SKM-1 (cell line): ENCODE data around the gene HMOX1.

ENCODE experiments used
- DNase-seq: peaks from one replicate; lab custom pipeline; 2025; ENCODE audit not compliant: unreplicated experiment; lab: John Stamatoyannopoulos, UW

HMOX1 gene

DNA sequence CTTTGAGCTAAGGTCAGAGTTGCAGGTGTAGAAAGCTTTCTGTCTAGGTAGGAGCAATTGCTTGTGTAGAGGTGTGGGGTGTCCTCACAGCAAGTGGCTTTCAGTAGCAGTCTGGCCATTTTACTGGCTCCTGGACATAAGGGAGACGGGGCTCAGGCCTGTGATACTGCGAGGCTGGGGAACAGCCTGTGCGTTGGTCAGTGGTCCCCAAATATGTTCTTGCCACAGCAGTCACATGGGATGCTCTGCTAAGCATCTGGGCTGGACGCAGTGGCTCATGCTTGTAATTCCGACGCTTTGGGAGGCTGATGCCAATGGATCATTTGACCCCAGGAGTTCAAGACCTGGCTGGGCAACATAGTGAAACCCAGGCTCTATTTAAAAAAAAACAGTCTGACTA, 21.0 kb downstream of the HMOX1 start:
- DNase-seq, result no peak

DNA sequence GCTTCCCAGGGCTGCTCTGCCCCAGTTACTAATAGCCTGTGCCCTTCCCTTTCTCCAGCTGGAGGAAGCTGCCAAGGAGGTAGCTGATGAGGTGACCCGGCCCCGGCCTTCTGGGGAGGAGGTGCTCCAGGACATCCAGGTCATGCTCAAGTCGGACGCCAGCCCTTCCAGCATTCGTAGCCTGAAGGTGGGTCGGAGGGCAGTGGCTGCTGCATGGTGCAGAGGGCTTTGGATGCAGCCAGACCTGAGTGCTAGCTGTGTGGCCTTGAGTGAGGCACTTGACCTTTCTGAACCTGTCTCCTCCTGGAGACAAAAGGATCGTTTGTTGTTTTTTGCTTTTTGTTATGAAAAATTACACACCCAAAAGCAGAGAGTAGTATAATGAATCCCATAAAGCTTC, 22.5 kb downstream of the HMOX1 start:
- no peak for DNase-seq

DNA sequence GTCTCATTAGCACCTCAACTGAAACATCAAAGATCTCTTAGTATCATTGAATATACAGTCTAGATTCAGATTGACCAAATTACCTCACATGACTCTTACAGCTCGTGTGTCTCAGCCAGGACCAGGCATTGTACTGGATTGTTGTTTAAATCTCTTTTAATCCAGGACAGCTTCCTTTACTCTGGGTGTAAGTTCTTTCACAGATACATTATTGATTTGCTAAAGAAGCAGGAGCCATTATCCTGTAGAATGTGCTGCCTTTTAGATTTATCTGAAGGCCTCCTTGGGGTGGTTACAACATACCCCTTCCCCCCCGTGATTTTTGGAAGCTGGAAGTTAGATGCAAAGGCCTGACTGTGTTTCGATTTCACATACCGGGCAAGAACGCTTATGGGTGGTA, 23.3 kb downstream of the HMOX1 start:
- DNase-seq, result no peak

DNA sequence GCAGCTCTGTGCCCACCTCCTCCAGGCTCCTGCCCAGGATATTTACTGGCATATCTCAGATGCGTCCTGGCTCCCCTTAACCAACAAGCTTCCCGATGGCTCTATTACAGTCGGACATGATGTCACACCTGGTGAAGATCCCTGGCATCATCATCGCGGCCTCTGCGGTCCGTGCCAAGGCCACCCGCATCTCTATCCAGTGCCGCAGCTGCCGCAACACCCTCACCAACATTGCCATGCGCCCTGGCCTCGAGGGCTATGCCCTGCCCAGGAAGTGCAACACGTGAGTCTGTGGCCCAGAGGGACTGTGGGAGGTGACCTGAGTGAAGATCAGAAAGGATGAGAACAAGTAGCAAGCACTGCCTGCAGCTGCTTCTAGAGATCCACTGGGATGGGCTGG, 25.5 kb downstream of the HMOX1 start:
- no peak for DNase-seq

DNA sequence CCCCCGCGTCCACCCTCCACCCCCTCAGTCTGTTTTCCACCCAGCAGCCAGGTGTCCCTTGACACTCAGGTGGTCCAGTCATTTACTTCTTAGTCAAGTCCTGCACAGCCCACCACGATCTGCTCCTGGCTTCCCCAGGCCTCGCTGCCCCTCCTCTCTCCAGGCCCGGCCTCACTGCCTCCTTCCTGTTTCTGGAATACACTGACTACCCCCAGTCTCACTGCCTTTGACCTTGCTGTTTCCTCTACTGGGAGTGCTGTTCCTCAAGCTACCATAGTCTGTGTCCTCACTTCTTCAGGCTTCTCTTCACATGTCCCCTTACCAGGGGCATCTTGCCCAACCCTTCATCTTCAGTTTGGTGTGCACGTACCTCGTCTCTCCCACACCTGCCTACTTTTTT, 26.5 kb downstream of the HMOX1 start:
- peak; percentile 20 for DNase-seq

DNA sequence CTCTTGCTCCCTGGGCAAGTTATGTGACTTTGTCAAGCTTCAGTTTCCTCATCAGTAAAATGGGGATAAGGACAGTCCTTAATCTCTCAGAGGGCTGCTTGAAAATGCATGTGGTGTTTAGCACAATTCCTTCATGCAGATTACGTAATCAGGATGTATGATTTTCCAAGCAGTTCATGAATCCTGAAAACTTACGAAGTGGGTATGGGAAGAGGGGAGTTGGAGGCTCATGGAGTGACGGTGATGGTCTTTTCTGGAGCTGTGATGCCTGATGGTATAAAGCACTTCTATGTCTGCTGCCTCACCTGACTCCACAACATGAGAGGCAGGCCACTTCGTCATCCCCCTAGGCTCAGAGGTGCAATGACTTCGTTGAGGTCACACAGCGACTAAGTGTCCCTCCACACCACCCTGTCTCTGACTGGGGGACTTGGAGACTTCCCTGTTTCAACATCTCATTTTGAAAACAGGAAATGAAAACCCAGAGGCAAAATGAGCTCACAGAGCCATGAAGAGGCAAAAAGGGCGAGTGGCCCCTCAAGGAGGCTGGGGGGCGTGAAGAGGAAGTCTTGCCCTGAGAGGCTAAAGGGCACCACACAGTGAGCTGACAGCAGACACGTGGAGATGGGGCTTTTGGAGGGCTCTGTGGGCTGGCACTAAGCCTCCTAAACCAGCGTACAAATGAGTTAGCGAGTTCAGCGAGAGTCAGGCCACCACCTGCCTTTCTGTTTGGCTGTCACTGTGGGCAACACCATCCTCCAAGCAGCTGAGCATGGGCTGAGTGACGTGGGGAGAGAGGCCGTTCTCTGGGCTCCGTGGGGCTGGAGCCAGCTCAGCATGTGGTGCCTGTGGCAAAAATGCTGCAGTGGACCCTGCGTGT, 29.1 kb downstream of the HMOX1 start:
- DNase-seq, result peak; percentile 92

DNA sequence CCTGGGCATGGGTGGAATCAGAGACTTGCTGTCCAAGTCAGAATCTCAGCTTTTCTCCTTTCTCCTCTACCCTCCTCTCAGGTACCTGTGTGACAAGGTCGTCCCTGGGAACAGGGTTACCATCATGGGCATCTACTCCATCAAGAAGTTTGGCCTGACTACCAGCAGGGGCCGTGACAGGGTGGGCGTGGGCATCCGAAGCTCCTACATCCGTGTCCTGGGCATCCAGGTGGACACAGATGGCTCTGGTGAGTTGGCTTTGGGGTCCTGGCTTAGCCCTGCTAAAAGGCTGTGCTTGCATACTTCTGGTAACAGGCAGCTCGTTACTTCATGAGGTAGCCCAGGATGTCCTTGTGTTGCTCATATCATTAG, 29.8 kb downstream of the HMOX1 start:
- DNase-seq, result no peak

DNA sequence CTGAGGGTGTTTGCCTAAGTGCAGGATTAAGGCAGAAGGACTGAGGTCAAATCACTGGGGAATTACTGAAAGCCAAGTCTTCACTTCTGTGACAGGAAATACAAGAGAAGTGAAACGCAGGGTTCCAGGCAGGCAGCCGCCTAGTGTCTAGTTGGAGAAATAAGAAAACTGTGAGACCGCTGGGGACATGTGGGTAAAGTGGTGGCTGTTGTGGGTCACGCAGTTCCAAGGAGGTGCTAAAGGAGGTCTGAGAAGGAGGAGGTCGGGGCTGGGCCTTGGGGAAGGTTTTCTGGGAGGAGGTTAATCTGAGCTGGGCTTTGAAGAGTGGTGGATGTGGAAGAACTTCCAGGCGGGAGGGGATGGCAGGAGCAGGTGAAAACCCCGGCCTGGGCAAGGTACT, 30.2 kb downstream of the HMOX1 start:
- DNase-seq, result no peak

DNA sequence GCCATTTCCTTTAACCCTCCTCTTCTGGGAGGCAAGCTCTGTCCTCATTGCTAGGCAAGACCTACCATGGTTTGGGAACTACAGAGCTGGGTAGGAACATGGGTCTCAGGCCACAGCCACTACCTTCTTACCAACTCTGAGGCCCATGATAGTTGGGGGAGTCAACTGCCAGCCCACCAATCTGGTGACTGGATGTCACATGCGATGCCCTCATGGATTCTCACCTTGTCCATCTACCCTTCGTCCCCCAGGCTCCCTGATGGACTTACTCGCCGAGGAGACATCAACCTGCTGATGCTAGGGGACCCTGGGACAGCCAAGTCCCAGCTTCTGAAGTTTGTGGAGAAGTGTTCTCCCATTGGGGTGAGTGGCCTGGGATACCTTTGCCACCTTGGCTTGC, 32.7 kb downstream of the HMOX1 start:
- no peak for DNase-seq

DNA sequence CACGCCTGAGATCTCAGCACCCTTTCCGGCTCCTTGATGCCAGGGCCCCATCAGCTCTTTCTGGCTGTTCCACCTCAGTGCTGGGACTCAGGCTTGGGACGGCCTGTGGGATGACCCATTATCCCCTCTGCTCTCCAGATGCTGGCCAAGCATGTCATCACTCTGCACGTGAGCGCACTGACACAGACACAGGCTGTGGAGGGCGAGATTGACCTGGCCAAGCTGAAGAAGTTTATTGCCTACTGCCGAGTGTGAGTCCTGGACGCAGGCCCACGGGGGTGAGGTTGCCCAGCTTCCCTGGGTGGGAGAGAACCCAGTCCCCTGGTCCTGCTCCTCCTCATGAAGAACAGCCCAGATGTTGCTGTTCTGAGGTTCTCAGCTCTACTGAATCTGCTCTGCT, 36.7 kb downstream of the HMOX1 start:
- no peak for DNase-seq

DNA sequence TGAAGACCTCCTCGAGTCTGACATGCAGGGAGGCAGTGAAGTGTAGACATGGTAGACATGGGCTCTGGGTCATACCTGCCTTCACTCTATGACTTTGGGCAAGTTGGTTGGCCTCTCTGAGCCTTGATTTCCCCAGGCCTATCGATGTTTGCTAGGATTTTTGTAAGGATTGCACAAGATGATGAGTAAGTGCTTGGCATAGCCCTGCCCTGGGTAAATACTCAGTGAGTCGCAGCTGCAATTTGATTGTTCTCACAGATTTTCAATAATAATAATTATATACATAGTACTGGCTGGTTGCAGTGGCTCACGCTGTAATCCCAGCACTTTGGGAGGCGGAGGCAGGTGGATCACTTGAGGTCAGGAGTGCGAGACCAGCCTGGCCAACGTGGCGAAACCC, 37.2 kb downstream of the HMOX1 start:
- no peak for DNase-seq

DNA sequence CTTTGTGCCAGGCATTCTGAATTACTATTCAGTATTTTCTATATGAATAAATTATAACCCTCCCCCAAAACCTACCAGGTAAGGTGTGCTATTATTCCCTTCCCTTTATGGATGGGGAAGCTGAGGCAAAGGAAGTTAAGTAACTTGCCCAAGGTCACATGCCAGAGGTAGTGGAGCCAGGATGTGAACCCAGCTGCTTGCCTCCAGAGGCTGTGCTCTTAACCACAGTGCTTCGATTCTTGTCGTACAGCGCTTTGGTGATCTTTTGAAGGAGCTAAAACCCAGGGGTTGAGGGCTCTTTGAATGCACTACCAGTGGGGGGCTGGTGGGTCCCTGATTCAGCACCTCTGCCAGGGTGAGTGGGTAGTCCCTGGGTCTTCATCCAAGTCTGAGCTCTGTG, 37.8 kb downstream of the HMOX1 start:
- no peak for DNase-seq

DNA sequence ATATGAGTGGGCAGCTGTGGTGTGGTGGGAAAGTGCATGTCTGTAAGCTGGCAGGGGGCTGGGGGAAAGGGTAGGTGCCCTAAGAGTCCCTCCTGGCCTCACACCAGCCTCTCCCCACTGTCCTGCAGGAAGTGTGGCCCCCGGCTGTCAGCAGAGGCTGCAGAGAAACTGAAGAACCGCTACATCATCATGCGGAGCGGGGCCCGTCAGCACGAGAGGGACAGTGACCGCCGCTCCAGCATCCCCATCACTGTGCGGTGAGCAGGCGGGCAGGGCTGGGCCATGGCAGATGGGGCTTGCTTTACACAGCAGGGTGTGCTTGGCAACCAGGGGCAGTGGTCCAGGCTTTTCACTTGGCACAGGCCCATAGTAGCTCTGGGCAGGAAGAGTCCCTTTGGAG, 38.9 kb downstream of the HMOX1 start:
- no peak for DNase-seq

DNA sequence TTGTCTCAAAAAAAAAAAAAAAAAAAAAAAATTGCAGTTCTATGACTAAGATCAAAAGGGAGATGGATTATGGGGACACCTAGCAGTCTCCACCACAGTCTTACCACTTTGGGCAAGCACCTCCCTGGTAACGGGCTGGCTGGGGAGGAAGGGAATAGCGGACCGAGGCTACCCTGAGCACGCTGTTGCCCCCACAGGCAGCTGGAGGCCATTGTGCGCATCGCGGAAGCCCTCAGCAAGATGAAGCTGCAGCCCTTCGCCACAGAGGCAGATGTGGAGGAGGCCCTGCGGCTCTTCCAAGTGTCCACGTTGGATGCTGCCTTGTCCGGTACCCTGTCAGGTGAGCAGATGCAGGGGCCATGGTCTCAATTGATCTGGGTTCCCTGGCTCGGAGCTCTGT, 40.2 kb downstream of the HMOX1 start:
- DNase-seq, result no peak

DNA sequence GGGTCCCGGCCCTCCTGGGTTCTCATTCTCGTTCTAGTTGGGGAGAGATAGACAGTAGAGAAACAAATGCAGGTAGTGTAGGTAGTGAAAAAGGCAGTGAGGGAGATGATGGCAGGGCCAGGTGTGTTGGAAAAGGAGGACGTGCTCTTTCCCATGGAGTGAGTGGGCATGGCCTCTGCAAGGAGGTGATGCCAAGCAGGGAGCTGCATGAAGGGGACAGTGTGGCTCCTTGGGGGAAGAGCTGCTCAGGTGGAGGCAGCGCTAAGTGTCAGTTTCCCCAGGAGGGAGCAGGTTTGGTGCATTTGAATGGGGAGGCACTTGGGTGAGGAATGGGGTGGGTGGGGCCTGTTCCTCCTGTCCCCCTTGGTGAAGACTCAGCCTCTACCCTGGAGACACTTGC, 41.2 kb downstream of the HMOX1 start:
- DNase-seq, result no peak

DNA sequence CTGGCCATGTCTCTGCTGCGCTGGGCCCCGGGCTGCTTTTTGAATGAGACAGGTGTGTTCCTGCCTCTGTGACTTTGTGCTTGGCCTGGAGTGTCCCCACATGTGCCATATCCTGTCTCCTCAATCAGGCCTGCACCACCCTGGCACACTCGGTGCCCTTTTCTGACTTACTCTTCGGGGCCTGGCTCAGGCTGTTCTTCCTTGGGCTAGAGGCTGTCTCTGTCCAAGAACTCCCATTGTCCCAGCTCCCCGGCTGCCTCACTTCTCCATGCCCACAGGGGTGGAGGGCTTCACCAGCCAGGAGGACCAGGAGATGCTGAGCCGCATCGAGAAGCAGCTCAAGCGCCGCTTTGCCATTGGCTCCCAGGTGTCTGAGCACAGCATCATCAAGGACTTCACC, 42.0 kb downstream of the HMOX1 start:
- DNase-seq, result no peak

DNA sequence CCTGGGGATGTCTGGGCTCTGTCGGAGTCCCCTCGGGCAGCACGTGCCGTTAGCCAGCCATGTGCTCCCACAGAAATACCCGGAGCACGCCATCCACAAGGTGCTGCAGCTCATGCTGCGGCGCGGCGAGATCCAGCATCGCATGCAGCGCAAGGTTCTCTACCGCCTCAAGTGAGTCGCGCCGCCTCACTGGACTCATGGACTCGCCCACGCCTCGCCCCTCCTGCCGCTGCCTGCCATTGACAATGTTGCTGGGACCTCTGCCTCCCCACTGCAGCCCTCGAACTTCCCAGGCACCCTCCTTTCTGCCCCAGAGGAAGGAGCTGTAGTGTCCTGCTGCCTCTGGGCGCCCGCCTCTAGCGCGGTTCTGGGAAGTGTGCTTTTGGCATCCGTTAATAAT, 43.2 kb downstream of the HMOX1 start:
- DNase-seq, result no peak

DNA sequence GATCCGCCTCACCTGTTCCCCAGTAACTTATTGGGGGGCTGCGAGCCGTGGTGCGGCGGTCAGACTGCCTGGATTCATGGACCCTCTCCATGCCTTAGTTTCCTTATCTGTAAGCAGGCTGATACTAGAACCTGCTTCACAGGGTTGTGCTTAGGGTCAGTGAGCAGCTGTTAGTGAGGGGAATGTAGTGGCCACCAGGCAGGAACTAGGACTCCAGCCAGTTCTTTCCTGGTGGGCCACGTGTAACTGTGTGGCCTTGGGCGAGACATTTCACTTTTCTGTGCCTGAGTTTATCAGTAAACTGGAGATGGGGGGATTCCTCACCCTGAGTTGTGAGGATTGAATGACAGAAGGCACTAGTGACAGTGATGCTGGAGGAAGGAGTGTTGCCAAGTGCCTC, 43.9 kb downstream of the HMOX1 start:
- no peak for DNase-seq

DNA sequence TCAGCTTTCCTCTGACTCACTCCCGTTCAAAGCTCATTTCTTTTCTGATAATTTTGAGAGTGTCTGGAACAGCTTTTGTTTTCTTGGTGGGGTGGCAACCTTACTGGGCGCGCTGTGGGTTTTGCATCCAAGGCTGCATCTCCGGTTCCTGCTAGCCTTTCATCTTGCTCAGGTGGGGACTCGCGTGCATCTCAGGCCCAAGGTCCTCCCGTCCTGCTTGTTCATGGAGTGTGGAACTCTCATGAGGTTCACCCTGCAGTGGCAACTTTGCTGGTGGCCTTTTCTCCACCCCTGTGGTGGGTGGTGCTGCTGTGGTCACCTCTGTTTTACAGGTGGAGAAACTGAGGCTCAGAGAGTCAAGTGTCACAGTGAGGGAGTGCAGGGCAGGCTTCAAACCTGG, 44.6 kb downstream of the HMOX1 start:
- DNase-seq, result no peak

DNA sequence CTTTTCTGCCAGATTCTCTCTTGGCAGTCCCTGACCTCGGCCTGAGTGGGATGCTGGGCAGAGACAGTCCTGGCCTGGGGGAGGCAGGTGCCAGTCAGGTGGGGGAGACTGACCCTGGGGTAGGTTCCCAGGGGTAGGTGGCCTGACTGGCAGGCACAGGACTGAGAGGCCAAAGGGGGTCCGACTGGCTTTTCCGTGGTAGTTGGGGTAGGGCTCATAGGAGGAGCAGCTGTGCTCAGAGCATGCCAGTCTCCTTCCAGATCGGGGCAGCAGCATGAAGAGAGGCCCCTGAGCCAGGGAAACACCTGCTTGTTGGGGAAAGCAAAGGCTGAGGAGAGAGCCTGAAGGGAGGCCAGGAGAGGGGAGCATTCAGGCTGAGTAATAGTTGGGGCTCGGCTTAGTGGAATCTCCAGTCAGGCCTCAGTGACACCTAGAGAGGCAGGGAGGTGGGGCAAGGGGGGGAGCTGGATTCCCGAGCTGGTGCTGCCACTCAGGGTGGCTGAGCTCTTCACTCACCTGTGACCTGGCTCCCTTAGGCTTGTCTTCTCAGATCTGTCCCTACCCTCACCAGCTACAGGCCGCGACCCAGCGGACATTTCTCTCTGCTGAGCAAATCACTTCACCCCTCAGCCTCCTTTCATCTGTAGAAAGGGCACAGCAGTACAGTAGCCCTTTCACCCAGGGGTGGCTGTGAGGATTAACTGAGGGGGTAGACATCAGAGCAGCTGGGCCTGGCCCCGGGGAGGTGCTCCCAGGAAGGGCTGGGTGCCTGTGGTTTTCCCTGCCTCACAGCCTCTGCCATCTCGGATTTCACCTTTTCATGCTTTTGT, 45.3 kb downstream of the HMOX1 start:
- DNase-seq, result no peak

DNA sequence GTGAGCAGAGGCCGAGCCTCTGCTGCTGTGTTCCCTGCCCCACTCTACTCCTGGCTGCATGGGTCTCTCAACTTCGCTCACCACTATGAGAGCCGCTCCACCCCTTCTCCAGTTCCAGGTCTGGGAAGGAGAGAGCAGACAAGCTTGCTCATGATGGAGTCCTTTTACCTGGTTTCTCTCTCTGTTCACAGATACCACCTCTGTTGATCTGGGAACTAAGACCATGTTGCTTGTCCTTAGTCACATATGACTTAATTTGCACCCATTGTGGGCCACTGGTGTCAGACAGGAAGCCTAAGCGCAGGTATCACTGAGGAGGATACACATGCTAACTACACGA, 45.9 kb downstream of the HMOX1 start:
- no peak for DNase-seq

DNA sequence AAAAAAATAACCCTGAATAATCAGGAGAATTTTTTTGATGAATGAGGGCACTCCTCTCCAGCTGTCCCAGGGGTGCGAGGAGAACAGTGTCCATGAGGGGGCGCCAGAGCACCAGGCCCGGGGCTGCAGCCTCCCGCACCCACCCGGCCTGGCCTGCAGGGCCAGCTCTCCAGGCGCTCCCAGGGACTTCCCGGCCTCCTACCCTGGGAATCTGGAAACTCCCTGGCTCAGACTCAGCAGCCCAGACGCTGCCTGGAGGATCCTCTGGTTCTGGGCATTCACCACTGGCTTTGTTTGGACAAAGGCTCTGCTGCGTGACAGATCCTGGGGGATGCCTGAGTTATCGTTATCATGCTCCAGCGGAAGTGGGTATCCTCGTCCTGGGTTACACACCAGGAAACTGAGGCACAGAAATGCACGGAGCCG, 50.0 kb downstream of the HMOX1 start:
- DNase-seq, result peak; percentile 14
